SK-N-SH (cell line): ENCODE measurements around the gene TRPV3. TPM values are rescaled to one million over a fixed set of nuclear protein-coding genes. Genes with fewer than 3 reads are reported as not detected.

Experiments
- CTCF ChIA-PET: fragments of 300-600, 350-600 bp; formaldehyde crosslinking; extraction: SDS; loops from one replicate; lab custom pipeline; 2021; lab: Yijun Ruan, JAX
- POLR2A ChIA-PET: fragments of 350-600 bp; sonication (Branson Sonifier 250); formaldehyde crosslinking; extraction: SDS; loops from one replicate; lab custom pipeline; 2020; ENCODE audit warnings: antibody characterized with exemption, inconsistent platforms; lab: Yijun Ruan, JAX
- DNase-seq: peaks from one replicate; pipeline ENCODE4 v3.0.0; 2012
- H2AFZ ChIP-seq: fragments of 200-600 bp; sonication (generic); 2 replicates; pipeline ENCODE4 v1.8.1; 2016; ENCODE audit warnings: antibody characterized with exemption, mild to moderate bottlenecking, low read depth
- H3F3A ChIP-seq: fragments of 200-600 bp; sonication (generic); replicated peaks from 2 replicates; pipeline ENCODE3; 2016; ENCODE audit warnings: antibody characterized with exemption, mild to moderate bottlenecking; ENCODE audit not compliant: insufficient read depth
- H3K27ac ChIP-seq, 2 experiments: fragments of 200-500 bp in 1 of 2; fragments of 200-600 bp in 1 of 2; sonication (Bioruptor generic) in 1 of 2; sonication (generic), shearing (Covaris generic) in 1 of 2; 2 replicates each; pipeline versions ENCODE4 v1.5.1 to v1.6.1; 2014 to 2016; ENCODE audit warnings: low read depth in 2 of 2, inconsistent platforms in 1 of 2, low read length in 1 of 2, mild to moderate bottlenecking in 1 of 2, mixed read lengths in 1 of 2
- H3K27me3 ChIP-seq: fragments of 200-600 bp; sonication (generic), shearing (Covaris generic); 2 replicates; pipeline ENCODE4 v1.6.1; 2016; ENCODE audit warnings: mixed run types; ENCODE audit not compliant: insufficient read depth
- H3K36me3 ChIP-seq, 2 experiments: fragments of 200-500 bp in 1 of 2; fragments of 200-600 bp in 1 of 2; sonication (Bioruptor generic) in 1 of 2; sonication (generic) in 1 of 2; replicated peaks in 1 of 2; 2 replicates each; pipeline versions ENCODE3 to v1.5.1; 2014 to 2016; ENCODE audit warnings: low read length in 1 of 2, mild to moderate bottlenecking in 1 of 2; ENCODE audit not compliant: insufficient read depth in 2 of 2, control insufficient read depth in 1 of 2
- H3K4me1 ChIP-seq, 2 experiments: fragments of 200-500 bp in 1 of 2; fragments of 200-600 bp in 1 of 2; sonication (Bioruptor generic) in 1 of 2; sonication (generic), shearing (Covaris generic) in 1 of 2; 2 replicates each; pipeline versions ENCODE4 v1.5.1 to v1.6.1; 2014 to 2016; ENCODE audit warnings: low read depth in 1 of 2, low read length in 1 of 2, mixed run types in 1 of 2; ENCODE audit not compliant: insufficient read depth in 2 of 2, control insufficient read depth in 1 of 2
- H3K4me2 ChIP-seq: fragments of 200-600 bp; sonication (generic), shearing (Covaris generic); 2 replicates; pipeline ENCODE4 v1.6.1; 2017; ENCODE audit warnings: mixed run types
- H3K4me3 ChIP-seq, 2 experiments: fragments of 200-500 bp in 1 of 2; fragments of 200-600 bp in 1 of 2; sonication (Bioruptor generic) in 1 of 2; sonication (generic), shearing (Covaris generic) in 1 of 2; 2 replicates each; pipeline versions ENCODE4 v1.5.1 to v1.8.1; 2014 to 2016; ENCODE audit warnings: low read depth in 2 of 2, inconsistent platforms in 1 of 2, low read length in 1 of 2, mild to moderate bottlenecking in 1 of 2, mixed read lengths in 1 of 2, moderate library complexity in 1 of 2
- H3K79me2 ChIP-seq: fragments of 200-600 bp; sonication (generic); 2 replicates; pipeline ENCODE4 v1.8.1; 2017; ENCODE audit warnings: mild to moderate bottlenecking; ENCODE audit not compliant: insufficient read depth
- H3K9ac ChIP-seq: fragments of 200-600 bp; sonication (generic); 2 replicates; pipeline ENCODE4 v1.6.1; 2017; ENCODE audit warnings: mixed run types
- H3K9me2 ChIP-seq: fragments of 200-600 bp; sonication (generic); 2 replicates; pipeline ENCODE4 v1.6.1; 2017; ENCODE audit warnings: mixed run types
- H3K9me3 ChIP-seq: fragments of 200-600 bp; sonication (generic); 2 replicates; pipeline ENCODE4 v1.6.1; 2017; ENCODE audit warnings: mixed run types, mild to moderate bottlenecking, moderate library complexity
- H4K20me1 ChIP-seq: fragments of 200-600 bp; sonication (generic); 2 replicates; pipeline ENCODE4 v1.6.1; 2017; ENCODE audit warnings: mild to moderate bottlenecking, mixed run types; ENCODE audit not compliant: insufficient read depth
- CHD2 ChIP-seq: fragments of 150-350 bp; IDR thresholded peaks from 2 replicates; pipeline ENCODE4 v1.6.1; 2018; ENCODE audit warnings: low read length; ENCODE audit not compliant: partially characterized antibody
- EP300 ChIP-seq, 2 experiments: IDR thresholded peaks; 2 replicates each; pipeline versions ENCODE4 v1.4.0 to v1.6.1; 2012; ENCODE audit warnings: borderline replicate concordance in 1 of 2, low read depth in 1 of 2, low read length in 1 of 2
- EZH2phosphoT487 ChIP-seq: fragments of 200-600 bp; sonication (generic); IDR thresholded peaks from 2 replicates; pipeline ENCODE4 v1.6.1; 2017; ENCODE audit warnings: low read depth, mixed run types, mild to moderate bottlenecking, antibody characterized with exemption, moderate library complexity, borderline replicate concordance
- FOSL2 ChIP-seq: IDR thresholded peaks from 2 replicates; pipeline ENCODE4 v1.4.0; 2012; ENCODE audit warnings: low read depth, mild to moderate bottlenecking, moderate library complexity, borderline replicate concordance
- FOXJ3 ChIP-seq: sonication (generic); formaldehyde crosslinking; IDR thresholded peaks from 2 replicates; pipeline ENCODE4 v1.5.1; 2020; ENCODE audit warnings: mild to moderate bottlenecking, missing genetic modification reagents
- GABPA ChIP-seq: IDR thresholded peaks from 2 replicates; pipeline ENCODE4 v1.4.0; 2012; ENCODE audit warnings: low read depth, mild to moderate bottlenecking
- GATA2 ChIP-seq: sonication (generic); formaldehyde crosslinking; IDR thresholded peaks from 2 replicates; pipeline ENCODE4 v1.5.0; 2020; ENCODE audit warnings: mild to moderate bottlenecking, missing genetic modification reagents
- MEF2A ChIP-seq: IDR thresholded peaks from 2 replicates; pipeline ENCODE4 v1.4.0; 2012; ENCODE audit warnings: low read depth, borderline replicate concordance
- SIN3A ChIP-seq: IDR thresholded peaks from 2 replicates; pipeline ENCODE4 v1.6.1; 2012; ENCODE audit warnings: low read depth, mild to moderate bottlenecking, low read length, moderate library complexity, borderline replicate concordance
- SMC3 ChIP-seq: IDR thresholded peaks from 2 replicates; pipeline ENCODE4 v1.6.1; 2012; ENCODE audit warnings: low read depth, low read length, improper control_type of control experiment
- TAF1 ChIP-seq: IDR thresholded peaks from 2 replicates; pipeline ENCODE4 v1.6.1; 2012; ENCODE audit warnings: low read depth, mild to moderate bottlenecking, low read length, moderate library complexity, borderline replicate concordance
- TCF12 ChIP-seq: IDR thresholded peaks from 2 replicates; pipeline ENCODE4 v1.4.0; 2012
- TEAD4 ChIP-seq: IDR thresholded peaks from 2 replicates; pipeline ENCODE4 v1.4.0; 2012; ENCODE audit warnings: mild to moderate bottlenecking, borderline replicate concordance; ENCODE audit not compliant: insufficient read depth
- WGBS: methylation state at CpG from one replicate; pipeline ENCODE4 v1.1.6; 2017; ENCODE audit warnings: low lambda C conversion rate; 5-methylcytosine and 5-hydroxymethylcytosine counted together
- polyA plus RNA-seq, 3 experiments: library from polyadenylated mRNA; depleted of rRNA; stranded (reverse); fragments of >200 nt; gene quantifications; 2 replicates each; pipeline ENCODE4 v1.2.3, GENCODE V29; 2012
- TF ChIP-seq, protein P1 (sequence below): IDR thresholded peaks from 2 replicates; pipeline ENCODE4 v1.6.1; 2012; ENCODE audit warnings: mild to moderate bottlenecking, low read depth, low read length, moderate library complexity
- TF ChIP-seq, protein P2 (sequence below): IDR thresholded peaks from 2 replicates; pipeline ENCODE4; 2012
- TF ChIP-seq, protein P3 (sequence below): IDR thresholded peaks from 2 replicates; pipeline ENCODE4 v1.4.0; 2012; ENCODE audit warnings: low read depth

The TRPV3 gene
- polyA plus RNA-seq, 1 of the 3 experiments (the other 2 are of a cell fraction) = 0.28 TPM

DNA sequence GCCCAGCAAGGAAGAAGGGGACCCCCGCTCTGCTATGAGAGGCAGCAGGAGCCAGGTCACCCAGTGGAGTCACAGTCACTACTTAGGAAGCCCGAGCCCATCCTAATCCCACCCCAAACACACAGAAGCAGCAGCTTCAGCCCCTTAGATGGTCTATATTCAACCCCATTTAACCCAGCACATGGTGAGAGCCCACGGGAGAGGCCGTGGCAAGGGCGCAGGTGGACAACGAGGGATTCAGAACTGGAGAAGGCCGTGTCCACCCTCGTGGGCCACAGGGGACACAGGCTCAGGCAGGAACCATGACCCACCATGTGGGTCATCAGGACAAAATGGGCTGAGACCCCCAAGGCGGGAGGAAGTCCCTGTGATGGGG, 1.6 kb upstream of the TRPV3 start (continued):
- TF ChIP-seq, protein P1, sequence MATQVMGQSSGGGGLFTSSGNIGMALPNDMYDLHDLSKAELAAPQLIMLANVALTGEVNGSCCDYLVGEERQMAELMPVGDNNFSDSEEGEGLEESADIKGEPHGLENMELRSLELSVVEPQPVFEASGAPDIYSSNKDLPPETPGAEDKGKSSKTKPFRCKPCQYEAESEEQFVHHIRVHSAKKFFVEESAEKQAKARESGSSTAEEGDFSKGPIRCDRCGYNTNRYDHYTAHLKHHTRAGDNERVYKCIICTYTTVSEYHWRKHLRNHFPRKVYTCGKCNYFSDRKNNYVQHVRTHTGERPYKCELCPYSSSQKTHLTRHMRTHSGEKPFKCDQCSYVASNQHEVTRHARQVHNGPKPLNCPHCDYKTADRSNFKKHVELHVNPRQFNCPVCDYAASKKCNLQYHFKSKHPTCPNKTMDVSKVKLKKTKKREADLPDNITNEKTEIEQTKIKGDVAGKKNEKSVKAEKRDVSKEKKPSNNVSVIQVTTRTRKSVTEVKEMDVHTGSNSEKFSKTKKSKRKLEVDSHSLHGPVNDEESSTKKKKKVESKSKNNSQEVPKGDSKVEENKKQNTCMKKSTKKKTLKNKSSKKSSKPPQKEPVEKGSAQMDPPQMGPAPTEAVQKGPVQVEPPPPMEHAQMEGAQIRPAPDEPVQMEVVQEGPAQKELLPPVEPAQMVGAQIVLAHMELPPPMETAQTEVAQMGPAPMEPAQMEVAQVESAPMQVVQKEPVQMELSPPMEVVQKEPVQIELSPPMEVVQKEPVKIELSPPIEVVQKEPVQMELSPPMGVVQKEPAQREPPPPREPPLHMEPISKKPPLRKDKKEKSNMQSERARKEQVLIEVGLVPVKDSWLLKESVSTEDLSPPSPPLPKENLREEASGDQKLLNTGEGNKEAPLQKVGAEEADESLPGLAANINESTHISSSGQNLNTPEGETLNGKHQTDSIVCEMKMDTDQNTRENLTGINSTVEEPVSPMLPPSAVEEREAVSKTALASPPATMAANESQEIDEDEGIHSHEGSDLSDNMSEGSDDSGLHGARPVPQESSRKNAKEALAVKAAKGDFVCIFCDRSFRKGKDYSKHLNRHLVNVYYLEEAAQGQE = no peak

DNA sequence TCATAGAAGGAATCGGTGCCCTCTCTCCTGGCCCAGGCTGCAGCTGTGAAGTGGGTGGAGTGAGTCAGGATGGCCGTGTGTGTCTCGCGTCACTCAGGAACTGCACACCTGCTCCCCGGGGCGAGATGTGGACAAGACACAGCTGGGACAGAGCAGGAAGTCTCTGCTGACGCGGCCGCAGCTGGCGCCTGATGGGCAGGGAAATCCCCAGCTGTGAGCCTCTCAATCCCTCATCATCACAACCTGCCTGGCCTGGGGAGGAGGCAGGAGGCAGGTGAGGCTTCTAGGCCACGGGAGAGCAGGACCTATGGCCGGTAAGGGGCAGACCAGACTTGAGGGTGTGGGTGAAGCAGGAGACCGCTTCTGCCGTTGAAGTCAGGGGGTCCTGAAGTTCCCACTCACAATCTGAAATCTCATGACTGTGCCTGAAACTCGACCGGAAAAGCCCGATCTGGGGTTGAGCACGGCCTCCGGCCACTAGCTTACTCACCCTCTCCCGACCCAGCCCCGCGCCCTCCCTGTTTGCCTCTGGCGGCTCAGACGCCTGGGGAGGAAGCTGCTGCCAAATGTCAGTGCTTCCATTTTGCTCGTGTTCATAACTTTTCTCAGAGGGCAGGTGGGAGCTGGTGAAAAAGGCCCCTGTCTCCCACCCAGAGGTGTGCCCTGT, 1.1 kb upstream of the TRPV3 start:
- no peak overlapping the region for H3K27ac ChIP-seq
- no peak overlapping the region for H2AFZ ChIP-seq
- no peaks in the 10 kb centered on the region for H3K9me3 ChIP-seq
- H3K79me2 ChIP-seq = no peaks in the 10 kb centered on the region
- TF ChIP-seq SIN3A (no peak), TAF1 (no peak), MEF2A (no peak), GABPA (no peak), GATA2 (no peak), TEAD4 (no peak), FOXJ3 (CRISPR knock-in tag) (no peak), EZH2phosphoT487 (no peak), EP300 (IDR thresholded peaks at IDR 0.05; ENCODE audit: borderline replicate concordance in 1 of 2, low read depth in 1 of 2, low read length in 1 of 2) (no peak), CHD2 (no peak), FOSL2 (no peak), TCF12 (no peak), SMC3 (no peak)
- TF ChIP-seq, protein P2, sequence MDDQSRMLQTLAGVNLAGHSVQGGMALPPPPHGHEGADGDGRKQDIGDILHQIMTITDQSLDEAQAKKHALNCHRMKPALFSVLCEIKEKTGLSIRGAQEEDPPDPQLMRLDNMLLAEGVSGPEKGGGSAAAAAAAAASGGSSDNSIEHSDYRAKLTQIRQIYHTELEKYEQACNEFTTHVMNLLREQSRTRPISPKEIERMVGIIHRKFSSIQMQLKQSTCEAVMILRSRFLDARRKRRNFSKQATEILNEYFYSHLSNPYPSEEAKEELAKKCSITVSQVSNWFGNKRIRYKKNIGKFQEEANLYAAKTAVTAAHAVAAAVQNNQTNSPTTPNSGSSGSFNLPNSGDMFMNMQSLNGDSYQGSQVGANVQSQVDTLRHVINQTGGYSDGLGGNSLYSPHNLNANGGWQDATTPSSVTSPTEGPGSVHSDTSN = no peak
- TF ChIP-seq, protein P3, sequence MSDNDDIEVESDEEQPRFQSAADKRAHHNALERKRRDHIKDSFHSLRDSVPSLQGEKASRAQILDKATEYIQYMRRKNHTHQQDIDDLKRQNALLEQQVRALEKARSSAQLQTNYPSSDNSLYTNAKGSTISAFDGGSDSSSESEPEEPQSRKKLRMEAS = no peak
- TF ChIP-seq, all 33 proteins: peak for 0
- CTCF ChIA-PET = no interaction called here
- Histone ChIP-seq H3K4me1 (no peaks in the 10 kb centered on the region; a peak in 1 of 4 replicates), H3K4me3 (no peak overlapping the region), H3K9ac (no peak overlapping the region), H3F3A (no peaks in the 10 kb centered on the region), H4K20me1 (no peaks in the 10 kb centered on the region), H3K4me2 (no peak overlapping the region), H3K27me3 (no peaks in the 10 kb centered on the region), H3K36me3 (no peaks in the 10 kb centered on the region), H3K9me2 (no peaks in the 10 kb centered on the region)
- no peak for DNase-seq
- POLR2A ChIA-PET = no interaction called here
- 67% methylated on average over 14 of the region's 25 CpGs for WGBS
